ENCODE results near the gene MED15.

- TF ChIP-seq CTCF (IDR thresholded peaks at IDR 0.05): no peak
- TF ChIP-seq POLR2AphosphoS5 (IDR thresholded peaks at IDR 0.05): no peak
- TF ChIP-seq POLR2A (IDR thresholded peaks at IDR 0.05; ENCODE audit: low read depth): no peak
Measured at GRCh38 chr22:20599117-20599516, 91.7 kb downstream of the MED15 start.

Data from esophagus muscularis mucosa (tissue), 3 donors.